ENCODE measurements around the gene SCUBE1. TPM values are rescaled to one million over a fixed set of nuclear protein-coding genes. Genes with fewer than 3 reads are reported as not detected.

Gene SCUBE1
- polyA plus RNA-seq, 3 donors, result 4.4 to 11.1 (median 7.9) TPM

GRCh38 chr22:43202756-43203410 lies 140.3 kb downstream of the SCUBE1 start:
- no peak for DNase-seq

GRCh38 chr22:43202326-43202725 lies 140.8 kb downstream of the SCUBE1 start:
- DNase-seq, result no peak

GRCh38 chr22:43201486-43202219 lies 141.5 kb downstream of the SCUBE1 start:
- DNase-seq, result no peak

GRCh38 chr22:43200555-43200954 lies 142.6 kb downstream of the SCUBE1 start:
- DNase-seq, result no peak

- no peak for DNase-seq
These were observed 143.1 kb downstream of the SCUBE1 start for GRCh38 chr22:43200031-43200430.

- no peak for DNase-seq
These were observed 143.6 kb downstream of the SCUBE1 start for GRCh38 chr22:43199541-43199940.

GRCh38 chr22:43198936-43199335 lies 144.2 kb downstream of the SCUBE1 start:
- no peak for DNase-seq

GRCh38 chr22:43198126-43198525 lies 145.0 kb downstream of the SCUBE1 start:
- no peak for DNase-seq

- DNase-seq, result no peak
These were observed 145.8 kb downstream of the SCUBE1 start for GRCh38 chr22:43197271-43197941.

GRCh38 chr22:43191831-43192230 lies 151.3 kb downstream of the SCUBE1 start:
- no peak for DNase-seq

GRCh38 chr22:43188829-43189545 lies 154.2 kb downstream of the SCUBE1 start:
- DNase-seq, result no peak

GRCh38 chr22:43187171-43188099 lies 155.7 kb downstream of the SCUBE1 start:
- DNase-seq, result peak; percentile 95

GRCh38 chr22:43186272-43187170 lies 156.7 kb downstream of the SCUBE1 start, which contains the start of gene TTLL12:
Gene TTLL12, minus strand, starts transcription at chr22:43187134. Its CDS starts 65 bp downstream, at chr22:43187069.
- no peak for DNase-seq

GRCh38 chr22:43185860-43186261 lies 157.3 kb downstream of the SCUBE1 start:
- DNase-seq, result no peak

GRCh38 chr22:43183496-43184277 lies 159.5 kb downstream of the SCUBE1 start:
- no peak for DNase-seq

GRCh38 chr22:43182726-43183125 lies 160.4 kb downstream of the SCUBE1 start:
- DNase-seq, result no peak

- DNase-seq, result no peak
These were observed 161.1 kb downstream of the SCUBE1 start for GRCh38 chr22:43182118-43182517.

- no peak for DNase-seq
These were observed 161.7 kb downstream of the SCUBE1 start for GRCh38 chr22:43181321-43182076.
